Stimulated activated CD4-positive, alpha-beta T cell treated with anti-CD3 and anti-CD28 coated beads, Interleukin-4, amount 100 ng/mL, for 4 hours (primary cell): ENCODE results near the gene SLC17A3.
A peak's percentile ranks its signal among the peaks of the same experiment; 100 is the strongest.

Source experiments
- DNase-seq, 2 experiments: peaks; one replicate each; pipeline ENCODE4 v3.0.0-alpha.2; 2020

SLC17A3 gene

GRCh38 chr6:25874118-25874517 lies at the start of gene SLC17A3:
Gene SLC17A3 (minus strand): TSS chr6:25874243. CDS start chr6:25868387, 5,856 bp downstream.
- no peak for DNase-seq

GRCh38 chr6:25922301-25922700 lies 48.3 kb upstream of the SLC17A3 start:
- DNase-seq: no peak

GRCh38 chr6:25921525-25922203 lies 47.6 kb upstream of the SLC17A3 start:
- no peak for DNase-seq

- no peak for DNase-seq
These were observed 45.6 kb upstream of the SLC17A3 start for GRCh38 chr6:25919657-25920056.

GRCh38 chr6:25918083-25918683 lies 44.1 kb upstream of the SLC17A3 start:
- peak; percentile 6 to 8 for DNase-seq

GRCh38 chr6:25916789-25917490 lies 42.9 kb upstream of the SLC17A3 start:
- no peak for DNase-seq

- no peak for DNase-seq
These were observed 42.3 kb upstream of the SLC17A3 start for GRCh38 chr6:25916330-25916729.

- no peak for DNase-seq
These were observed 39.7 kb upstream of the SLC17A3 start for GRCh38 chr6:25913741-25914140.

- no peak for DNase-seq
These were observed 37.3 kb upstream of the SLC17A3 start for GRCh38 chr6:25911351-25911750.

GRCh38 chr6:25907475-25908014 lies 33.5 kb upstream of the SLC17A3 start:
- no peak for DNase-seq

GRCh38 chr6:25903467-25904099 lies 29.5 kb upstream of the SLC17A3 start:
- no peak for DNase-seq

- no peak for DNase-seq
These were observed 28.0 kb upstream of the SLC17A3 start for GRCh38 chr6:25902071-25902470.

- no peak for DNase-seq
These were observed 26.8 kb upstream of the SLC17A3 start for GRCh38 chr6:25900843-25901242.

- DNase-seq: no peak
These were observed 25.8 kb upstream of the SLC17A3 start for GRCh38 chr6:25899580-25900408.

GRCh38 chr6:25899123-25899522 lies 25.1 kb upstream of the SLC17A3 start:
- DNase-seq: no peak

- DNase-seq: no peak
These were observed 24.4 kb upstream of the SLC17A3 start for GRCh38 chr6:25898289-25898977.

GRCh38 chr6:25896252-25896651 lies 22.2 kb upstream of the SLC17A3 start:
- no peak for DNase-seq

GRCh38 chr6:25895771-25896170 lies 21.7 kb upstream of the SLC17A3 start:
- DNase-seq: no peak

- DNase-seq: no peak
These were observed 19.7 kb upstream of the SLC17A3 start for GRCh38 chr6:25893778-25894177.

- no peak for DNase-seq
These were observed 18.8 kb upstream of the SLC17A3 start for GRCh38 chr6:25892877-25893276.
